ENCODE measurements around the gene BRINP1. TPM values are rescaled to one million over a fixed set of nuclear protein-coding genes. Genes with fewer than 3 reads are reported as not detected.

BRINP1 gene
- total RNA-seq, 6 experiments from 2014 or later: 0.09 to 0.43 (median 0.13) TPM; not detected in 1

DNA sequence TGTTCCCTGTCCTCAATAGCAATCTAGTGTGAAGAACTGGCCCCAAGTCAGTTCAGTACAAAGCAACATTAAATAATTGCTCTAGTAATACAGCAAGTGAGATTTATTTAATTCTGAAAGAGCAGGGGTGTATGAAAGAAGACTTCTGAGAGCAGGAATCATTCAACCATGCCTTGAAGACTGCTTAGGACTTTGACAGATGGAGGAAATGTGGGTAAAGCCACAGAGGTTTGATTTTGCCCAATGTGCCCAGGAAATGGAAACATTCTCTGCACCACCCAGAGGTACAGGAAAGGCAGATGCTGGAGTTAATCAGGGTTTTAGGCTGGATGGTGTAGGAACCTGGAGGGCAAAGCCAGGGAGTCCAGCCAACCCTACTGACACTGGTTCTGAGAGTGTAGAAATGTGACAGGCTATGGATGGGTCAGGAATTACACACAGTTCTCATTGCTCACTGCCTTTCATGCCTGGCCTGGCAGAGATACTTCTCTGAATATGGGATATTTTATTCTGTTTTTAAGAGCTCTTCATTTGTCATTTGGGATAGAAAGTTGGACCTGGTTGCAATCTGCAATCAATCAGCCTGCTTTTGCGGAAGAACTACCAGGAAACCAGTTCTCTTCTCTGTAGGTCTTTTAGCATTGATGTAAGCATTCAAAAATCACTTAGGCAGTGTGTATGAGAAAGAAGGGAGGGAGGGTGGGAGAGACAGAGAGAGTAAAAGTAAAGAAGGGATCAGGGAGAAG lies 88.3 kb downstream of the BRINP1 start:
- Histone ChIP-seq H3K27ac (no peak overlapping the region), H3K4me3 (no peak overlapping the region), H3K4me1 (no peaks in the 10 kb centered on the region), H3K27me3 (no peaks in the 10 kb centered on the region), H3K36me3 (no peaks in the 10 kb centered on the region), H3K9me3 (no peaks in the 10 kb centered on the region)
- DNase-seq (no peak), ATAC-seq (no peak)
- WGBS (ENCODE audit: insufficient coverage, low coverage, low lambda C conversion rate, missing lambda C conversion rate): 75% methylated on average over 1 of the region's 1 CpG
- TF ChIP-seq POLR2A (IDR thresholded peaks at IDR 0.05): no peak
- no peak for TF ChIP-seq CTCF (IDR thresholded peaks at IDR 0.05)
- intact Hi-C loops (cut with DNase I): no loop called here

DNA sequence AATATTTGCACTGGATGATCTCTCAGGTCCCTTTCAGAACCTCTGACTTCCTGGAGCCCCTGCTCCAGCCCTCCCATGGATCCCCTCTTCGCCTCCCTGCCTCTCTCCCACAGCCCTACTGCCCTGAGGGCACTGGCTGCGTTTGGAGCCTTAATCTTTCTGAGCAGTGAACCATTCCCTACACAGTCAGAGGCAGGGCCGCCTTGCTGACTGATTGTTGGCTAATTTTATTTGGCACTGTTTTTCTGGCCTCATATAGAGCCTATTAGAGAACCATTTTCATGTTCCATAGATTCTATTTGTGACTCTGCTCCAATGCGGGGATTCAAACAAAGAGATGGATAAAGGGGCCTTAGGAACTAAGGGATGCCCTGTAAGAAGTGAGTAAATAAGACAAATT lies 91.1 kb downstream of the BRINP1 start:
- Histone ChIP-seq H3K4me3 (no peak overlapping the region), H3K4me1 (no peaks in the 10 kb centered on the region), H3K27me3 (no peaks in the 10 kb centered on the region), H3K9me3 (no peaks in the 10 kb centered on the region), H3K36me3 (no peaks in the 10 kb centered on the region), H3K27ac (no peak overlapping the region)
- TF ChIP-seq CTCF (IDR thresholded peaks at IDR 0.05) (no peak), POLR2A (IDR thresholded peaks at IDR 0.05) (no peak)
- DNase-seq: no peak
- intact Hi-C loops (cut with DNase I): no loop called here
- ATAC-seq: no peak
- 50% methylated on average over 4 of the region's 4 CpGs for WGBS (ENCODE audit: insufficient coverage, low coverage, low lambda C conversion rate, missing lambda C conversion rate)

DNA sequence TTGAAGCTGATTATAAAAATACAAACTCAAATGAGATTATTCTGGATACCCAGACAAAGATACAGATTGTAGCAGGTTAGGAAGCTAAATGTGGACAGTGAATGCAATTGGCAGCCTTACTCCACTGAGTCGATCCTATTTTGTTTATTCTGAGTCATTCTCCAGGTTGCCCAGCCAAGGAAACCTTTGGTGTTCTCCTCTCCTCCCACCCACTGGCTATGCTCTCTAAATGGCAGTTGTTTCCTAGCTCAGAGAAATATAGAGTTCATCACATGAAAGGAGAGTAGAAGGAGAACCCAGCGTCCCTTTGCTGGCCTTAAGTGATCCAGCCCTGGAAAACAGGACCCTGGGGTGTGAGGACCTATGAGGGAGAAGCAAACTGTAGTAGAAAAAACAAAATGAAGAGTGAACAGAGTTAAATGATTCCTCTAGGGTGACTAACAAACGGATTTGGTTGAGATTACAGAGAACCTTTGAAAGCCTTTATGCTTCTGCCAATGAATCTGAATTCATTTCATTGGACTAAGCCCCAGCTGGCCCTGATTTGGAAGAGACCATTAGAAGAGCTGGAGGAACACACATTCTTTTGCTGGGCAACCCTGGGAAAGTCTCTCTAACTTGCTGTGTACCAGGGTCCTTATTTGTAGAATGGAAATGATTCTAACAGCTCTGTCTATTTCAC lies 95.1 kb downstream of the BRINP1 start:
- Histone ChIP-seq H3K27ac (no peak overlapping the region), H3K27me3 (no peaks in the 10 kb centered on the region), H3K36me3 (no peaks in the 10 kb centered on the region), H3K4me1 (no peaks in the 10 kb centered on the region), H3K9me3 (no peaks in the 10 kb centered on the region), H3K4me3 (no peak overlapping the region)
- no peak for TF ChIP-seq POLR2A (IDR thresholded peaks at IDR 0.05)
- TF ChIP-seq CTCF (IDR thresholded peaks at IDR 0.05): no peak
- DNase-seq: no peak
- WGBS (ENCODE audit: insufficient coverage, low coverage, low lambda C conversion rate, missing lambda C conversion rate): 33% methylated on average over 3 of the region's 3 CpGs
- ATAC-seq: peak in 1 of 4 donors; percentile 86
- intact Hi-C loops (cut with DNase I): no loop called here

- Histone ChIP-seq H3K36me3 (no peaks in the 10 kb centered on the region), H3K27ac (no peak overlapping the region), H3K27me3 (no peaks in the 10 kb centered on the region), H3K4me3 (no peak overlapping the region), H3K9me3 (no peaks in the 10 kb centered on the region), H3K4me1 (no peaks in the 10 kb centered on the region)
- 23% methylated on average over 5 of the region's 5 CpGs for WGBS (ENCODE audit: insufficient coverage, low coverage, low lambda C conversion rate, missing lambda C conversion rate)
- ATAC-seq: no peak
- TF ChIP-seq POLR2A (IDR thresholded peaks at IDR 0.05): no peak
- TF ChIP-seq CTCF (IDR thresholded peaks at IDR 0.05): no peak
- intact Hi-C loops (cut with DNase I): no loop called here
- no peak for DNase-seq
Measured at GRCh38 chr9:119273325-119273904, 95.8 kb downstream of the BRINP1 start.

Measured in right lobe of liver (tissue), 6 donors.